GM20000 (cell line): ENCODE data around the gene EP300.
A peak's percentile ranks its signal among the peaks of the same experiment; 100 is the strongest.

Source experiments
- DNase-seq: peaks from one replicate; pipeline ENCODE4 v3.0.0; 2012; ENCODE audit warnings: low spot score
- CTCF ChIP-seq: IDR thresholded peaks from 2 replicates; pipeline ENCODE4 v1.5.1; 2012; ENCODE audit warnings: mild to moderate bottlenecking, control low read depth; ENCODE audit errors: extremely low read depth, missing control alignments

EP300 gene

GRCh38 chr22:41204992-41205900, 112.9 kb downstream of the EP300 start, which contains the start of gene L3MBTL2:
Gene L3MBTL2 (plus strand): TSS chr22:41205312. CDS start chr22:41205363, 51 bp downstream.
- DNase-seq: peak; percentile 98
- TF ChIP-seq CTCF: no peak

DNA sequence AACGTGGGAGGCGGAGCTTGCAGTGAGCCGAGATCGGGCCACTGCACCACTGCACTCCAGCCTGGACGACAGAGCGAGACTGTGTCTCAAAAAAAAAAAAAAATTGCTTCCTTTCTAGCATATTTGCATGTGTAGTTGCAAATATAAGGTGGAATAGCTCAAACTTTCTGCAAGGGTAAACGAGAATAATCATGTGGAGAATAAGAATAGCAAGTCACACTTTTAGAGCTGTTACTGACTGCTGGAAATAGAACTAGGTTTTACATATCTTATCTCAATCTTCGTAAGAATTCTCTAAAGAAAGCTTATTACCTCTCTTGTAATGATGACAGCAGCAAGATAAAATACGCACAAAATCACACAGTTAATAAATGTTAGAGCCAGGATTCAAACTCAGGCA, 114.3 kb downstream of the EP300 start:
- no peak for DNase-seq
- TF ChIP-seq CTCF: no peak

GRCh38 chr22:41215409-41215808, 123.0 kb downstream of the EP300 start:
- TF ChIP-seq CTCF: no peak

GRCh38 chr22:41215926-41216325, 123.5 kb downstream of the EP300 start:
- no peak for TF ChIP-seq CTCF
- no peak for DNase-seq

More at GRCh38 chr22:41215409-41215808, 123.0 kb downstream of the EP300 start:
- DNase-seq: no peak

GRCh38 chr22:41216984-41217383, 124.6 kb downstream of the EP300 start:
- TF ChIP-seq CTCF: no peak
- no peak for DNase-seq

GRCh38 chr22:41217553-41218157, 125.3 kb downstream of the EP300 start:
- peak; percentile 70 for DNase-seq
- TF ChIP-seq CTCF: no peak

DNA sequence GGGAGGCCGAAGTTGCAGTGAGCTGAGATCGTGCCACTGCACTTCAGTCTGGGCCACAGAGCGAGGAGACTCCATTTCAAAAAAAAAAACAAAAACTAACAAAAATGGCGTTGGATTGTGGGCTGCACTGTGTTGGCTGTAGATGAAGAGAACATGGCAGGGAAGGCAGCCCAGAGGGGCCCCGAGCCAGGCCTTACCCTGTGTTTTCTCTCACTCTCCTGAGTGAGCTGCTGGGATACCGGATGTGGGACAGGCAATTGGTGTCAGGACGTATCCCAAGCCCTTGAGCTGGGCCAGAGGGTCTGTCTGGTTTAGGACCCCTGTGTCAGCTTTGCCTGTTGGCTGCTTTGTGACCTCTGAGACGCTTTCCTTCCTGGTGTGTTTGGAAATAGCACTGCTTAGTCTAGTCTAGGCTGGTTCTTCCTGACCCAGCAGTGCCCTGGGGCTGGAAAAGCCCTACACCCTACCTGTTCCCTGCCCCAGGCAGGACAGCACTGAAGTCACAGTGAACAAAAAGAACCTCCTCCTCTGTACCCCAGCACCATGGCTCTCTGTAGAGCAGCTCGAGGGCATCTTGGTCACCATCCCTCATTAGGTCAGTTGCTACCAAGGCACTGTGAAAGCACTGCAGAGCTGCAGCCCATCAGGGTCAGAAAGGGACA, 130.6 kb downstream of the EP300 start:
- TF ChIP-seq CTCF: no peak
- no peak for DNase-seq
